GM19193 (cell line): ENCODE data around the gene SLC8A2.

ENCODE experiments used
- POLR2A ChIP-seq: IDR thresholded peaks from 4 replicates; pipeline ENCODE4 v1.6.1; 2011; ENCODE audit not compliant: insufficient read depth, insufficient read length; ENCODE audit errors: extremely low read depth

Gene SLC8A2

GRCh38 chr19:47483200-47483599 lies 11.5 kb upstream of the SLC8A2 start:
- no peak for TF ChIP-seq POLR2A

DNA sequence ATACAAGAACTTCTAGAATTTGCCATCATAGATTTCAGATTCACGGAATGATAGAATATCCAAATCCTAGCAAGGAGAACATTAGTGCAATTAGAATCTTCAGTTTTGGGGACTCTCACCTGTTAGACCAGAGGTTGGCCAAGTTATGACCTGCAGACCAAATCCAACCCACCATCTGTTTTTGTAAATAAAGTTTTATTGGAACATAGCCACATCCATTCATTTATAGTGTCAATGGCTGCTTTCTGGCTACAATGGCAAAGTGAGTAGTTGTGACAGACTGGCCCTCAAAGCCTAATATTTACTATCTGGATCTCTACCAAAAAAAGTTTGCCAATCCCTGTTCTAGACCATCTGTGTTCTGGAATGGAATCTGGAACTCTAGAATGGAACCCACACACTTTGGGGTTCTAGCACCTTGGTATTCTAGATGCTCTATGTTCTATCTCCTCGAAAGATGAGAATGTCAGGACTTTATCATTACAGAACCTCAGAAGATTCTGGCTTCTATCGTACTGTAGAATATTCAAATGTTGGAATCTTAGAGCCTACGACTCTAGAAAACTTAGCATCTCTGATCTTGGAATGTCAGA lies 9.9 kb upstream of the SLC8A2 start:
- TF ChIP-seq POLR2A: no peak

- TF ChIP-seq POLR2A: no peak
Measured at GRCh38 chr19:47480658-47481057, 9.0 kb upstream of the SLC8A2 start.

- no peak for TF ChIP-seq POLR2A
Measured at GRCh38 chr19:47479701-47480503, 8.2 kb upstream of the SLC8A2 start.

DNA sequence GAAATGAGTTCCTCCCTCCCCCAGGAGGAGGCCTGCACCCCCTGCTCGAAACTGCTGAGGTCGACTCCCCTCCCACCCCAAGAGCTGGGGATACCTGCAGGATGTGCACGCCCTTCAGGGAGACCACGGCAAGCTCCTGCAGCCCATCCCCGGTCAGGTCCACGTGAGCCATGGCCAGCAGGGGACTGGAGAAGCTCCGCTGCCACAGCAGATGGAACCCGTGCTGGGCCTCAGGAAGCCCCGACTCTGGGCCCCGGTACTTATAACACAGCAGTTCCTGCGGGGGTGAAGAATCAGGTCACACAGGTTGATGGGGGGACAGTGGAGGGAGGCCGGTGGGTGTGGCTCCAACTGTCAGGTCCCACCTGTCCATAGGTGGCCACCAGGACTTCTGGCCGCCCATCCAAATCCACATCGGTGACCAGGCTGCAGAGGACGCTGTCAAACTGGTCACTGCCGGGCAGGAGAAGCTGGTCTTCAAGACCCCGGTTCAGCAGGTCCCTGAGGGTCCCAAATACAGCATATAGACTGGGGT lies 4.8 kb upstream of the SLC8A2 start:
- no peak for TF ChIP-seq POLR2A

DNA sequence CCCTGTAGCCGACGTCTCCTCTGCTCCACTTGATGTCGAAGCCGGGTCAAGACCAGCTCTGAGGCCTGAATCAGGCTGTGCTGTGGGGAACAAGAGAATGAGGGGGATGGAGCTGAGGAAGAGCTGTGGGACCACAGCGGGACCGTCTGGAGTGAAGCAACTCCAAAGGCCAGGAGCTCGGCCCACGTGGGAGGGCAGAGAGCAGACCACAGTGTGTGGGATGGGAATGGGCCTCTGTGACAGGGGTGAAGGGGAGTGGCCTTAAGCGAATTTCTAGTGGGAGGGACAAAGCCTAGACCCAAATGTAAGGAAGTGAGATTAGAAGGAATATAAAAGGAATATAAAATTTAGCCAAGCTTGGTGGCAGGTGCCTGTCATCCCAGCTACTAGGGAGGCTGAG lies 3.8 kb upstream of the SLC8A2 start:
- TF ChIP-seq POLR2A: no peak

- no peak for TF ChIP-seq POLR2A
Measured at GRCh38 chr19:47473336-47473735, 1.6 kb upstream of the SLC8A2 start.

- no peak for TF ChIP-seq POLR2A
Measured at GRCh38 chr19:47471381-47471732, 336 bp downstream of the SLC8A2 start.

GRCh38 chr19:47470447-47471195 lies 1.1 kb downstream of the SLC8A2 start:
- TF ChIP-seq POLR2A: no peak

DNA sequence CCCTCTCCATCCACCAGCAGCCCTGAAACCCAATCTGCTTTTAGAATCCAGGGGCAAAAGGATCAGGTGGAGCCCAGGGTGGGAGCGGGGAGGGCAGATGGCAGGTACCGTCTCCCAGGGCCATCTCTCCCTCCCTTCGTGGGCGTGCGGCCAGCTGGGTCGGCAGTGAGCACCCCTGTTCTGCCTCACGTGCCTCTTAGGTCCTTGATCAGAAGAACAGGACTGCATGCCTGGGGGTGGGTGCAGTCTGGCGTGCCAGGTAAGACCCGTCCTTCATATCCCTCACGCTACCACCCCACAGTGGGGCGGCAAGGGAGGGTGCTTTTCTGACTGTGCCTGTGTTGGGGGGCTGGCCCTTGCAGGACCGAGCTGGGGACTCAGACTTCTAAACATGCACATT lies 2.0 kb downstream of the SLC8A2 start:
- TF ChIP-seq POLR2A: no peak

DNA sequence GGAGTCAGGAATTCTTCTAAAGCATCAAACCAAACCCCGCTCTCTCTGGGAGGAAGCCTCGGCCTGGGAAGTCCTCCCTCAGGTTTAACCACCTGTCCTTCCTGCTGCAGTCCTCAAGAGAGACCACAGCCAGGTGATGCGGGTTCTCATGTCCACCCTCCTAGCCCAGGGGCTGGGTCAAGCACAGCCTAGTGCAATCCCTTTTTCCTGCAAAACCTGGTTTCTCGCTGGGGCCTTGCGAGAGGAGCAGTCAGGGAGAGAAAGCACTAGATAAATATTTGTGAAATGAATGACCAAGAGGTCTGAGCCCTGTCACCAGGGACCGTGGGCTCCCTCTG lies 2.4 kb downstream of the SLC8A2 start:
- TF ChIP-seq POLR2A: no peak

DNA sequence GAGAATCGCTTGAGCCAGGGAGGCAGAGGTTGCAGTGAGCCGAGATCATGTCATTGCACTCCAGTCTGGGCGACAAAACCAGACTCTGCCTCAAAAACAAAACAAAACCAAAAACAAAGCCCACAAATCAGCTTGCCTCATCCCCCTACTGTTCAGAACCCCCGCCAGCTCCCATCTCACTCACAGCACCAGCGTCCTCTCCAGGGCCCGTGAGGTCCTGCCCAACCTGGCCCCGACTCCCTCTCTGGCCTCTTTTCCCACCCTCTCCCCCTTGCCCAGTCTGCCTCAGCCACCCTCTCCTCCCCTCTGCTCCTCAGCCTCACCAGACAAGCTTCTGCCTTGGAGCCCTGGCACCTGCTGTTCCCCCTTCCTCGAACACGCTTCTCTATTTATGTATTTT lies 3.8 kb downstream of the SLC8A2 start:
- no peak for TF ChIP-seq POLR2A

DNA sequence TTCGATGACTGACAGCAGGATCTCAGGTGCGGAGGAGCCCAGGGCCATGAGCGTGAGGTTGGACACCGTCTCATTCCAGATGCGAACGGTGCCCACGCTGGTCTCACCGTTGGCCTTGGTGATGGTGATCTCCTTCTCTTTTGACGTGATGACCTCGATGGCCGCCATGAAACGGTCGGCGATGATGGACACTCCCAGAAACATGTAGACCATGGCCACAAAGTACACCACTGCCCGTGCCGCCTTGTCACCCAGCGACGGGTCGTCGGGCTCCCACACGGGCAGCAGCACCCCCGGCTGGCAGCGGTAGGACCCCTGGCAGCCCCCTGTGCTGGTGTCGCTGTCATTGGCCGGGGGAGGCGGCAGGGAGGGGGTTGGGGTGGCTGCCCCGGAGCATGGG lies 5.7 kb downstream of the SLC8A2 start:
- no peak for TF ChIP-seq POLR2A

GRCh38 chr19:47464675-47465419 lies 6.8 kb downstream of the SLC8A2 start:
- no peak for TF ChIP-seq POLR2A

GRCh38 chr19:47461876-47462275 lies 9.8 kb downstream of the SLC8A2 start:
- no peak for TF ChIP-seq POLR2A
